Measurements from ENCODE around the gene OLA1. TPM values are rescaled to one million over a fixed set of nuclear protein-coding genes. Genes with fewer than 3 reads are reported as not detected.

OLA1 gene
- total and polyA plus RNA-seq, 5 donors: 66.9 to 84.4 (median 73.6) TPM

DNA sequence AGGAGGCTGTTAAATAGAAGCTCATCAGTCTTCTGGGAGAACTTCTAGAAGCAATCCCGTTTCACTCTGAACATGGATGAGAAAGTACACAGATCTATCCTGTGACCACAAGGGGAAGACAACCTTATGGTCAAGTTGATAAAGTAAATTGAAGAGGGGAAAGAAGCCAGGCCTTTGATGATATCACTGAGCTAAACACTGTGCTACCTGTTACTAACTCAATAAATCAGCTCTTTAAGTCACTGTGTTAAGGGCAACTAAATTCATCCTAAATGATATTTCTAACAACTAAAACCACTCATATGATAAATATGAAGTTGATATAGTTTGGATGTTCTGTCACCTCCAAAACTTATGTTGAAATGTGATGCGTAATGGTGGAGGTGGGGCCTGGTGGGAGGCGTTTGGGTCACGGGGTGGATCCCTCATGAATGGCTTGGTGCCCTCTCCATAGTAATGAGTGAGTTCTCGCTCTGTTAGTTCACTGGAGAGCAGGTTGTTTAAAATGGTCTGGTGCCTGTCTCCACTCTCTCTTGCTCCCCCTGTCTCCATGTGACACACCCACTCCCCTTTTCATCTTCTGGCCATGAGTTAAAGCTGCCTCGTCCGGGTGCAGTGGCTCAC, 23.6 kb downstream of the OLA1 start:
- H3K4me3 ChIP-seq (ENCODE audit: low read length): no peak overlapping the region
- no peaks in the 10 kb centered on the region for H3K4me1 ChIP-seq (ENCODE audit: control insufficient read depth, insufficient read depth, low read length)
- WGBS: 94% methylated on average over 7 of the region's 7 CpGs
- no peak overlapping the region for H3K27ac ChIP-seq (ENCODE audit: low read length)
- no peaks in the 10 kb centered on the region for H3K9me3 ChIP-seq (ENCODE audit: control insufficient read depth, low read length)
- H3K27me3 ChIP-seq (ENCODE audit: control insufficient read depth, insufficient read depth): no peaks in the 10 kb centered on the region
- intact Hi-C loops (cut with DNase I): no loop called here
- ATAC-seq: no peak
- no peak for DNase-seq

DNA sequence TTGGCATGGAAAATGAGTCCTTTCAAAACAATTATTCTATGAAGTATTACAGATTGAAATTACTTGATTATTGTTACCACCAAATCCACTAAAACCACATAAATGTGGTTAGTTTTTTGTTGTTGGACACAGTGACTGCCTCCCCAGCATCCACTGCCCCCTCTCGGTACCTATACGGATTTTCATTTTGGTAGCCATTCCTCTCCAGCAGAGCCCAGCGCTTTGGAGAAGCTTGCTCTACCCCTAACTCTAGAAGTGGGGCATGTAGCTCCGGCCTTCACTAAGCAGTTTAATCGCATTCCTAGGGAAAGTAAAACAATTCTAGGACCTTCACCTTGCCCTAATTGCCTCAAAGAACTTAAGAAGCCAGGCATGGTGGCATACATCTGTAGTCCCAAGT, 24.2 kb downstream of the OLA1 start:
- no peaks in the 10 kb centered on the region for H3K9me3 ChIP-seq (ENCODE audit: control insufficient read depth, low read length)
- no peaks in the 10 kb centered on the region for H3K27me3 ChIP-seq (ENCODE audit: control insufficient read depth, insufficient read depth)
- no peak for DNase-seq
- H3K4me3 ChIP-seq (ENCODE audit: low read length): no peak overlapping the region
- intact Hi-C loops (cut with DNase I): no loop called here
- no peak overlapping the region for H3K27ac ChIP-seq (ENCODE audit: low read length)
- H3K4me1 ChIP-seq (ENCODE audit: control insufficient read depth, insufficient read depth, low read length): no peaks in the 10 kb centered on the region
- ATAC-seq: no peak
- WGBS: 96% methylated on average over 5 of the region's 5 CpGs

DNA sequence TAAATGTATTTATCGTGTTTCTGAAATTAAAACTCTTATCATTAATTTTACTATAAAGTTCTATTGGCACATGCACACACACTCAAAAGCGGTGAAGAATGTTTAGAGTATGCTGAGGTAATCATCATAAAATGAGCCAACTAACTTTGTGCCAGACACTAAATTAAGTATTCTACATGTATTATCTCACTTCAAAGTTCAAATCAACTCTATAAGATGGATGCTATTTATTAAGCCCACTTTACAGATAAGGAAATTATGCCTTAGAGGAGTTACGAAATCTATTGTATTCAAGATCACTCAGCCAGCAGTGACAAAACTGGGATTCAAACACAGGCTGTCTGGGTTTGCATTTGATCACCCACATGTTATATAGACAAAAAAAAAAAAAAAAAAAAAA, 24.9 kb downstream of the OLA1 start:
- WGBS: 84% methylated on average over 3 of the region's 3 CpGs
- Histone ChIP-seq H3K4me3 (ENCODE audit: low read length) (no peak overlapping the region), H3K27me3 (ENCODE audit: control insufficient read depth, insufficient read depth) (no peaks in the 10 kb centered on the region), H3K9me3 (ENCODE audit: control insufficient read depth, low read length) (no peaks in the 10 kb centered on the region), H3K4me1 (ENCODE audit: control insufficient read depth, insufficient read depth, low read length) (no peaks in the 10 kb centered on the region), H3K27ac (ENCODE audit: low read length) (no peak overlapping the region)
- intact Hi-C loops (cut with DNase I): no loop called here
- no peak for ATAC-seq
- no peak for DNase-seq

DNA sequence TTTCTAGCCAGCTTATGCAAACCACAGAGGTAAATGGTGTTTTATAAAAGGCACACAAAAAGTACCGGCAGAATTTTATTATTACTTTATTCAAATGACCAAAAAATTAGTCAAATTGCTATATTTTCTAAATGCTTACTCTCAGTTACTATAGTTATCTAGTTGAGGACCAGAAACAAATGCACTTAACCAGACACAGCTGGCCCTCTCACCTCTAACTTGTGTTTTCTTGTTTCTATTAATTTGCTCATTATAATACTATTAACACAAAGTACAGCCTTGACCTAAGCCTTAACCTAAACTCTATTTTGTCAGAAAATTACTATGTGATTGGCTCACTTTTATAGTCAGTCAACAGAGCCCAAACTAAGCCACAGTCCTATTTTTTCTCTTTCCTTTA, 26.2 kb downstream of the OLA1 start:
- DNase-seq (no peak), ATAC-seq (no peak)
- H3K9me3 ChIP-seq (ENCODE audit: control insufficient read depth, low read length): no peaks in the 10 kb centered on the region
- H3K4me1 ChIP-seq (ENCODE audit: control insufficient read depth, insufficient read depth, low read length): no peaks in the 10 kb centered on the region
- no peaks in the 10 kb centered on the region for H3K27me3 ChIP-seq (ENCODE audit: control insufficient read depth, insufficient read depth)
- intact Hi-C loops (cut with DNase I): no loop called here
- WGBS: 97% methylated on average over 1 of the region's 1 CpG
- no peak overlapping the region for H3K4me3 ChIP-seq (ENCODE audit: low read length)
- H3K27ac ChIP-seq (ENCODE audit: low read length): no peak overlapping the region

DNA sequence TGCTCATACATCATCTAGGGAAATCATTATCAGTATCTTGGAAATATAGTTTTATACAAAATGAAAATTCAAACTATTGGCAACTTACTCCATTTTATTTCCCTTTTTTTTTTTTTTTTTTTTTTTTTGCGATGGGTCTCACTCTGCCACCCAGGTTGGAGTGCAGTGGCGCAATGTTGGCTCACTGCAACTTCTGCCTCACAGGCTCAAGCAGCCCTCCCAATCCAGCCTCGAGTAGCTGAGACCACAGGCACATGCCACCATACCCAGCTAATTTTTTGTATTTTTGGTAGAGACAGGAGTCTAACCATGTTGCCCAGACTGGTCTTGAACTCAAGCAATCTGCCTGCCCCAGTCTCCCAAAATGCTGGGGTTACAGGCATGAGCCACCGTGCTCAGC, 29.0 kb downstream of the OLA1 start:
- Histone ChIP-seq H3K9me3 (ENCODE audit: control insufficient read depth, low read length) (no peaks in the 10 kb centered on the region), H3K27ac (ENCODE audit: low read length) (no peak overlapping the region), H3K4me3 (ENCODE audit: low read length) (no peak overlapping the region), H3K27me3 (ENCODE audit: control insufficient read depth, insufficient read depth) (no peaks in the 10 kb centered on the region), H3K4me1 (ENCODE audit: control insufficient read depth, insufficient read depth, low read length) (no peaks in the 10 kb centered on the region)
- DNase-seq (no peak), ATAC-seq (no peak)
- intact Hi-C loops (cut with DNase I): no loop called here
- 91% methylated on average over 4 of the region's 4 CpGs for WGBS

DNA sequence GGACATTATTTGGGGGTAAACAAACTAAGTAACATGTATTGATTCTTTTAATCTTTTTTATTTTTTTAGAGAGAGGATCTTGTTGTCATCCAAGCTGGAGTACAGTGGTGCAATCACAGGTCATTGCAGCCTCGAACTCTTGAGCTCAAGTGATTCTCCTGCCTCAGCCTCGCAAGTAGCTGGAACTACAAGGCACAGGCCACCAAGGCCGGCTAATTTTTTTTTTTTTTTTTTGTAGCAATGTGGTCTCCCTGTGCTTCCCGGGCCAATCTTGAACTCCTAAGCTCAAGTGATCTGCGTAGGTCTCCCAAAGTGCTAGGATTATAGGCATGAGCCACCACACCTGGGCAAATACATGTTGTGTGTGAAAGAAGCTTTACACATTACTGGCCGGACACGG, 29.6 kb downstream of the OLA1 start:
- Histone ChIP-seq H3K27me3 (ENCODE audit: control insufficient read depth, insufficient read depth) (no peaks in the 10 kb centered on the region), H3K4me3 (ENCODE audit: low read length) (no peak overlapping the region), H3K4me1 (ENCODE audit: control insufficient read depth, insufficient read depth, low read length) (no peaks in the 10 kb centered on the region), H3K27ac (ENCODE audit: low read length) (no peak overlapping the region), H3K9me3 (ENCODE audit: control insufficient read depth, low read length) (no peaks in the 10 kb centered on the region)
- ATAC-seq (no peak), DNase-seq (no peak)
- 92% methylated on average over 7 of the region's 7 CpGs for WGBS
- intact Hi-C loops (cut with DNase I): no loop called here

DNA sequence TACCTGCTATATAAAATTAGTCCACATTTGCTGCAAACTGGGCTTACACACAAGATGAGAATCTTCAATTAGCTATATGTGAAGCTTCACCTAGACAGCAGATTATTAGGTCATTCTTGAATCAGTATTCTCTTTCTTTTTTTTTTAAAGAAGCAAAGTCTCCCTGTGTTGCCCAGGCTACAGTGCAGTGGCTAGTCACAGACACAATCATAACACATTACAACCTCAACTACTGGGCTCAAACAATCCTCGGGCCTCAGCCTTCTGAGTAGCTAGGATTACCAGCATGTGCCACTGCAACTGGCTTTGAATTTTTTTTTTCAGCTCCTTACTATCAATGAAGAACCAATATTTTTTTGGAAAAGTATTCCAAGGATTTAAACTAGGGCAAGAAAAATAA, 30.5 kb downstream of the OLA1 start:
- 91% methylated on average over 1 of the region's 1 CpG for WGBS
- intact Hi-C loops (cut with DNase I): no loop called here

DNA sequence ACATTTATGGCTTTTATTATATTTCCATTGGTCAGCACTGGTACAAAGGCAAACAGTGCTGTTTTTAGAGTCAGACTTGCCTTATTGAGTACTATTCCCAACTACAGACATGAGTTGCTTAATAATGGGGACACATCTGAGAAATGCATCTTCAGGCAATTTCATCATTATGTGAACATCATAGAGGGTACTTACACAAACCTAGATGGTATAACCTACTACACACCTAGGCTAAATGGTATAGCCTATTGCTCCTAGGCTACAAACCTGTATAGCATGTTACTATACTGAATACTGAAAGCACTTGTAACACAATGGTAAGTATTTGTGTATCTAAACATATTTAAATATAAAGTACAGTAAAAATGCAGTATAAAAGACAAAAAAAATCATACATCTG, 36.4 kb downstream of the OLA1 start:
- intact Hi-C loops (cut with DNase I): no loop called here
- no peak overlapping the region for H3K27ac ChIP-seq (ENCODE audit: low read length)
- no peak for ATAC-seq

More for the DNA sequence above, 30.5 kb downstream of the OLA1 start:
- no peak for ATAC-seq
- H3K27me3 ChIP-seq (ENCODE audit: control insufficient read depth, insufficient read depth): no peaks in the 10 kb centered on the region
- DNase-seq: no peak
- H3K4me3 ChIP-seq (ENCODE audit: low read length): no peak overlapping the region
- no peak overlapping the region for H3K27ac ChIP-seq (ENCODE audit: low read length)
- H3K4me1 ChIP-seq (ENCODE audit: control insufficient read depth, insufficient read depth, low read length): no peaks in the 10 kb centered on the region
- H3K9me3 ChIP-seq (ENCODE audit: control insufficient read depth, low read length): no peaks in the 10 kb centered on the region

DNA sequence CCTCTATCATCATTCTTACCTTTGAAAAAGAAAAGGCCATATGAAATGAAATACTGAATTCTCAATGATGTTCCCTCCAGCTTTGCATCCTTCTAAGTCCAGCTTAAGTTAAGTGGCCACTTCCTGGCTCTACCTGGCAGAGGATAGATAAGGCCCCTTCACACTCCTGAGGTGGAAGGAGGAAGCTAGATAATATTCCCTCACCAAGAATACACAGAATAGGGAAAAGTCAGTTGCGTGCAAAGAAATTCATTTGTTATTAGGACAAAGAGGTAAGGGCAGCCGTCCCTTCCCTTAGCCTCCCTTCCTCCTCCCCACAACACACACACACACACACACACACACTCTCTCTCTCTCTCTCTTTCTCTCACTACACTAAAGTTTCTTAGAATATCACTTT, 37.5 kb downstream of the OLA1 start:
- intact Hi-C loops (cut with DNase I): no loop called here
- Histone ChIP-seq H3K4me1 (ENCODE audit: control insufficient read depth, insufficient read depth, low read length) (no peaks in the 10 kb centered on the region), H3K27me3 (ENCODE audit: control insufficient read depth, insufficient read depth) (no peaks in the 10 kb centered on the region), H3K9me3 (ENCODE audit: control insufficient read depth, low read length) (no peaks in the 10 kb centered on the region), H3K4me3 (ENCODE audit: low read length) (no peak overlapping the region), H3K27ac (ENCODE audit: low read length) (no peak overlapping the region)
- DNase-seq (no peak), ATAC-seq (no peak)
- 76% methylated on average over 2 of the region's 2 CpGs for WGBS

More for the DNA sequence above, 36.4 kb downstream of the OLA1 start:
- Histone ChIP-seq H3K27me3 (ENCODE audit: control insufficient read depth, insufficient read depth) (no peaks in the 10 kb centered on the region), H3K4me3 (ENCODE audit: low read length) (no peak overlapping the region), H3K4me1 (ENCODE audit: control insufficient read depth, insufficient read depth, low read length) (no peaks in the 10 kb centered on the region), H3K9me3 (ENCODE audit: control insufficient read depth, low read length) (no peaks in the 10 kb centered on the region)
- no peak for DNase-seq

DNA sequence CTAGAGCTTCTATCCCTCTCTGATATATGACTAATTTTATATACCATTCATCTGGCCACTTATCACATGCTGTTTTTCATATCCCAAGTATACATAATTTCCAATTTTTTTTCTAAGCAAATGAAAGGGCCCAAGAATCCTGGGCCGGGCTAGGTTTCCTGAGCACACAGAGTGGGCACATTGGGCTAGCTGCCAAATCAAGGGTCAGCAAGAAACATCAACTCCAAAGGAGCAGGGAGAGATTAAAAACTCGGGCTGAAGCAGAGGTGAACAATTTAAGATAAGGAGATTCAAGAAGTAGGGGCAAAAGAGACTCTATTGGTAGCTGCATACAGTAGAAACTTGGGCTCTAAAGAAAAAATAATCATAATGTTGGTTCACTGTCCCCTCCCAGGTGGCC, 39.0 kb downstream of the OLA1 start:
- 64% methylated on average over 2 of the region's 2 CpGs for WGBS
- no peak for ATAC-seq

DNA sequence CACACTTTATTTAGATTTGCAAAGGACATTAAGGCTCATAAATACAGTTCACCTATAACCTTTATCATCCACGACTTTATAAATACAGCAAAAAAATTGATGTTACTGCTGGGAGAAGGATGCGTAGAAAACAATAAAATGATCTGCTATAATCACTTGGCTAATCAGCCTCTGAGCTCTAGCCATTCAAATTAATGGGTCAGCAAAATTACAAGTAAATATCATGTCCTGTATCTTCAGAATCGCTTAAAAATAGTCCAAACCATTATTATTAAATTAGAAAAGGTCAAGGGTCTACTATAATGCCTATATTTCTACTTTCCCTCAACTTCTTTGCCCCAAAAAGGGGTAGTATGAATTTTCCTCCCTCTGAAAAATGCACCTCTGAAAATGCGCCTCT, 40.3 kb downstream of the OLA1 start:
- DNase-seq (no peak), ATAC-seq (no peak)
- H3K4me3 ChIP-seq (ENCODE audit: low read length): no peak overlapping the region
- no peaks in the 10 kb centered on the region for H3K9me3 ChIP-seq (ENCODE audit: control insufficient read depth, low read length)
- intact Hi-C loops (cut with DNase I): no loop called here
- no peak overlapping the region for H3K27ac ChIP-seq (ENCODE audit: low read length)
- no peaks in the 10 kb centered on the region for H3K4me1 ChIP-seq (ENCODE audit: control insufficient read depth, insufficient read depth, low read length)
- 94% methylated on average over 4 of the region's 4 CpGs for WGBS
- H3K27me3 ChIP-seq (ENCODE audit: control insufficient read depth, insufficient read depth): no peaks in the 10 kb centered on the region

More for the DNA sequence above, 39.0 kb downstream of the OLA1 start:
- intact Hi-C loops (cut with DNase I): no loop called here
- no peak for DNase-seq
- no peak overlapping the region for H3K27ac ChIP-seq (ENCODE audit: low read length)
- no peaks in the 10 kb centered on the region for H3K4me1 ChIP-seq (ENCODE audit: control insufficient read depth, insufficient read depth, low read length)
- no peaks in the 10 kb centered on the region for H3K9me3 ChIP-seq (ENCODE audit: control insufficient read depth, low read length)
- H3K4me3 ChIP-seq (ENCODE audit: low read length): no peak overlapping the region
- no peaks in the 10 kb centered on the region for H3K27me3 ChIP-seq (ENCODE audit: control insufficient read depth, insufficient read depth)

DNA sequence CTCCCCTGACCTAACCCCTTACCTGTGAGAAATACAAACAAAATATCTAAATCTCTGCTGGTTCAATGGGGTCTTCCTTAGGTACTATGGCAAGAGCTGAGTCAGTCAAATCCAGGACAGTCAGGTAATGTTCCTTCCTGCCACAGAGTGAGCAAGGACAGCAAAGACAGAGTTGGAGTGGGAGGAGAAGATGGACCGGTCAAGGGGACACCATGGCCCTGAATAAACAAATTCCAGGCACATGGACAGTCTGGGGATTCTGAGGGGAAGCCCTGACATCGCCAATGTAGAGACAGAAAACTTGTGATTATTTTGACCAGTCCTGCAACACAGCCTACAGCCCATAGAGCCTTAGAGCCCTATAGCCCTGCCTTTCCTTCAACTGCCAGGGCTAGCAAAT, 42.8 kb downstream of the OLA1 start:
- H3K4me3 ChIP-seq (ENCODE audit: low read length): no peak overlapping the region
- H3K27me3 ChIP-seq (ENCODE audit: control insufficient read depth, insufficient read depth): no peaks in the 10 kb centered on the region
- H3K4me1 ChIP-seq (ENCODE audit: control insufficient read depth, insufficient read depth, low read length): no peaks in the 10 kb centered on the region
- intact Hi-C loops (cut with DNase I): no loop called here
- no peaks in the 10 kb centered on the region for H3K9me3 ChIP-seq (ENCODE audit: control insufficient read depth, low read length)
- ATAC-seq: no peak
- no peak overlapping the region for H3K27ac ChIP-seq (ENCODE audit: low read length)
- WGBS: 90% methylated on average over 2 of the region's 2 CpGs
- DNase-seq: no peak

Measured in right cardiac atrium (tissue), 5 donors.